Keratinocyte (primary cell): ENCODE measurements around the gene XYLB. TPM values are rescaled to one million over a fixed set of nuclear protein-coding genes. Genes with fewer than 3 reads are reported as not detected.

Source experiments
- DNase-seq: peaks from one replicate; pipeline ENCODE4 v3.0.0-alpha.2; 2011; ENCODE audit warnings: low read depth, missing footprints, low spot score
- FAIRE-seq: peaks from 2 replicates; lab custom pipeline; 2011; peaks lifted over from hg19 to GRCh38; lab: Jason Lieb, UNC
- H2AFZ ChIP-seq: 2 replicates; pipeline ENCODE4 v1.6.0; 2012; ENCODE audit warnings: low read length, control low read depth, inconsistent platforms; ENCODE audit not compliant: control insufficient read depth
- H3K27ac ChIP-seq: 2 replicates; pipeline ENCODE4 v1.5.1; 2011; ENCODE audit warnings: low read length; ENCODE audit not compliant: control insufficient read depth, insufficient read depth
- H3K27me3 ChIP-seq: 3 replicates; pipeline ENCODE4 v1.6.0; 2011; ENCODE audit warnings: low read length; ENCODE audit not compliant: control insufficient read depth, insufficient read depth; ENCODE audit errors: extremely low read depth
- H3K36me3 ChIP-seq, 2 experiments: 2 replicates in 1 of 2; 3 replicates in 1 of 2; pipeline ENCODE4 v1.5.1; 2011; ENCODE audit warnings: low read length in 2 of 2, mild to moderate bottlenecking in 1 of 2; ENCODE audit not compliant: control insufficient read depth in 2 of 2, insufficient read depth in 2 of 2; ENCODE audit errors: extremely low read depth in 1 of 2
- H3K4me1 ChIP-seq: 3 replicates; pipeline ENCODE4 v1.5.1; 2011; ENCODE audit warnings: low read length; ENCODE audit not compliant: control insufficient read depth, insufficient read depth; ENCODE audit errors: extremely low read depth
- H3K4me2 ChIP-seq: 3 replicates; pipeline ENCODE4 v1.6.0; 2011; ENCODE audit warnings: low read depth, low read length; ENCODE audit not compliant: control insufficient read depth, insufficient read depth; ENCODE audit errors: extremely low read depth
- H3K4me3 ChIP-seq, 3 experiments: fragments of 200-600 bp in 1 of 3; sonication (generic) in 1 of 3; 2 replicates in 2 of 3; 3 replicates in 1 of 3; pipeline ENCODE4 v1.5.1; 2011 to 2016; ENCODE audit warnings: low read length in 3 of 3, mild to moderate bottlenecking in 3 of 3, control low read depth in 2 of 3, inconsistent platforms in 1 of 3, low read depth in 1 of 3, mixed read lengths in 1 of 3, mixed run types in 1 of 3, moderate library complexity in 1 of 3; ENCODE audit not compliant: control insufficient read depth in 2 of 3, insufficient read depth in 2 of 3; ENCODE audit errors: extremely low read depth in 1 of 3
- H3K79me2 ChIP-seq: 2 replicates; pipeline ENCODE4 v1.6.0; 2012; ENCODE audit warnings: low read length; ENCODE audit not compliant: control insufficient read depth, insufficient read depth
- H3K9ac ChIP-seq: 3 replicates; pipeline ENCODE4 v1.6.0; 2011; ENCODE audit warnings: low read length; ENCODE audit not compliant: control insufficient read depth, insufficient read depth; ENCODE audit errors: extremely low read depth
- H3K9me1 ChIP-seq: 3 replicates; pipeline ENCODE4 v1.6.0; 2011; ENCODE audit warnings: low read length; ENCODE audit not compliant: control insufficient read depth, insufficient read depth; ENCODE audit errors: extremely low read depth
- H3K9me3 ChIP-seq: 2 replicates; pipeline ENCODE4 v1.5.1; 2012; ENCODE audit warnings: low read depth, low read length; ENCODE audit not compliant: control insufficient read depth
- H4K20me1 ChIP-seq: 3 replicates; pipeline ENCODE4 v1.6.0; 2011; ENCODE audit warnings: low read length; ENCODE audit not compliant: control insufficient read depth, insufficient read depth; ENCODE audit errors: extremely low read depth
- CTCF ChIP-seq, 3 experiments: IDR thresholded peaks in 1 of 3; conservative IDR thresholded peaks in 1 of 3; optimal IDR thresholded peaks in 1 of 3; 2 replicates in 2 of 3; 3 replicates in 1 of 3; pipeline versions ENCODE3 to v1.5.1; 2011; ENCODE audit warnings: low read length in 3 of 3, mild to moderate bottlenecking in 3 of 3, moderate library complexity in 2 of 3, control low read depth in 1 of 3, inconsistent platforms in 1 of 3; ENCODE audit not compliant: insufficient read depth in 2 of 3; ENCODE audit errors: extremely low read depth in 1 of 3
- EZH2 ChIP-seq: IDR thresholded peaks from one replicate; pipeline ENCODE4 v1.6.1; 2012; ENCODE audit warnings: inconsistent platforms, mild to moderate bottlenecking, low read length, moderate library complexity
- dilution Hi-C: fragments of 300-500 bp; cut with MboI; formaldehyde crosslinking; loops from one replicate; pipeline ENCODE4 v1.7.0; 2020; ENCODE audit warnings: low sequenced_read_pairs; ENCODE audit not compliant: extremely low pct_ligation_motif_present
- polyA plus RNA-seq, 5 experiments: library from polyadenylated mRNA; depleted of rRNA in 3 of 5; stranded (reverse) in 3 of 5; stranded (forward) in 1 of 5; unstranded in 1 of 5; fragments of >200 nt; gene quantifications; 1 replicate in 1 of 5; 2 replicates in 3 of 5; 3 replicates in 1 of 5; pipeline versions ENCODE4 v1.2.1 to v1.2.3, GENCODE V29; 2011 to 2012; ENCODE audit warnings: missing spikeins in 2 of 5, low read depth in 1 of 5, low replicate concordance in 1 of 5

The XYLB gene
- polyA plus RNA-seq, 1 donor (not counting 4 experiments of a cell fraction or from before 2014, with no cell fraction given): 1.8 TPM

GRCh38 chr3:38314112-38314763, 32.3 kb upstream of the XYLB start:
- H3K27ac ChIP-seq: no peak overlapping the region
- no peak overlapping the region for H3K4me3 ChIP-seq
- no peaks in the 10 kb centered on the region for H4K20me1 ChIP-seq
- no peaks in the 10 kb centered on the region for H3K9me3 ChIP-seq
- dilution Hi-C loops: no loop called here
- no peaks in the 10 kb centered on the region for H3K79me2 ChIP-seq
- H3K4me2 ChIP-seq: no peak overlapping the region
- no peak for FAIRE-seq
- peaks cover 4% of the 10 kb centered on the region for H3K27me3 ChIP-seq
- no peak for DNase-seq
- no peaks in the 10 kb centered on the region for H3K4me1 ChIP-seq
- H3K9me1 ChIP-seq: no peaks in the 10 kb centered on the region
- H3K36me3 ChIP-seq: peaks cover 0 to 1% of the 10 kb centered on the region in 2 experiments
- H2AFZ ChIP-seq: no peak overlapping the region
- TF ChIP-seq EZH2 (no peak), CTCF (optimal IDR thresholded peaks at IDR 0.05 in 1 of 3, IDR thresholded peaks at IDR 0.05 in 1 of 3, conservative IDR thresholded peaks at IDR 0.05 in 1 of 3; ENCODE audit: extremely low read depth in 1 of 3, insufficient read depth in 2 of 3, low read length in 3 of 3) (no peak)
- no peak overlapping the region for H3K9ac ChIP-seq

- H3K79me2 ChIP-seq: no peaks in the 10 kb centered on the region
- FAIRE-seq: no peak
- dilution Hi-C loops: no loop called here
Measured at GRCh38 chr3:38314764-38315487, 31.7 kb upstream of the XYLB start.

More at GRCh38 chr3:38314764-38315487, 31.7 kb upstream of the XYLB start:
- H3K4me1 ChIP-seq: no peaks in the 10 kb centered on the region
- no peak overlapping the region for H3K4me3 ChIP-seq
- H3K9ac ChIP-seq: no peak overlapping the region
- no peaks in the 10 kb centered on the region for H3K9me1 ChIP-seq
- H3K27me3 ChIP-seq: peaks cover 4% of the 10 kb centered on the region
- no peak for TF ChIP-seq EZH2
- TF ChIP-seq CTCF (optimal IDR thresholded peaks at IDR 0.05 in 1 of 3, IDR thresholded peaks at IDR 0.05 in 1 of 3, conservative IDR thresholded peaks at IDR 0.05 in 1 of 3; ENCODE audit: extremely low read depth in 1 of 3, insufficient read depth in 2 of 3, low read length in 3 of 3): no peak
- no peaks in the 10 kb centered on the region for H4K20me1 ChIP-seq
- H3K4me2 ChIP-seq: no peak overlapping the region
- H3K27ac ChIP-seq: no peak overlapping the region
- peaks cover 0 to 1% of the 10 kb centered on the region in 2 experiments for H3K36me3 ChIP-seq
- H3K9me3 ChIP-seq: no peaks in the 10 kb centered on the region
- no peak overlapping the region for H2AFZ ChIP-seq
- no peak for DNase-seq
